ENCODE measurements around the gene FAM53B.
A peak's percentile ranks its signal among the peaks of the same experiment; 100 is the strongest.

Gene FAM53B

DNA sequence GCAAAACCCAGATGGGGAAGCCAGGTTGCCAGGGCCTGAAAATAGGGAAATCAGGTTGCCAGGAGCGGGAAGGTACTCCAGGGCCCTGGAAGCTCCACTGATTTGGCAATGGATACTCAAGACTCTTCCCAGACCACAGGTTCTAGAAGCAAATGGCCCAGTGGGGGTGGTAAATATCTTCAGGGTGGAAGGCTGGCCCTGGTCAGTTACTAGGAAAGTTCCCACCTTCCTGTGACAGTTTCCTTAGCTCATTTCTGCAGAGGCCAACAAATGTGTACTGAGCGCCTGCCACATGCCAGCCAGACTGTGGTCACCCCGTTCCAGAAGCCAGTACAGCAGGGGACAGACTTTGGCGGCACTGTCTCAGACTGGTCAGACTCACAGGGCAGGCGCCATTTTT lies 113.6 kb downstream of the FAM53B start:
- Histone ChIP-seq H3K4me3 (no peak overlapping the region), H3K27ac (peak overlapping the region in 12 of 21 experiments; percentile 48 to 85 (median 75))

DNA sequence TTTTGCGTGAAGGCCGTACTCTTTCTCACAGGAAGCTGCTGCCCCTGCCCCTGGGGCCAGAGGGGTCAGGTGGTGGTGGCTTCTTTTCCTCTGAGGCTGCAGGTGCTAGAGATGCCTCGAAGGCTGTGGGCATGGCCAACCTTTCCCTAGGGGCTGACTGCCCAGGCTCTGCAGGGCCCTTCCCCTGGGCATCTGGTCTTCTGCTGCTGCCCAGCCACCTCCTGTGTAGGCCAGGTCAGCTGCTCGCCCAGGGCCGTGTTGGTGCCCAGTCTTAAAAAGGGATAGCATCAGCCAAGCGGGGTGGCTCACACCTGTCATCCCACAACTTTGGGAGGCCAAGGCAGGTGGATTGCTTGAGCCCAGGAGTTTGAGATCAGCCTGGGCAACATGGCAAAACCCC lies 114.3 kb downstream of the FAM53B start:
- no peak overlapping the region for H3K4me3 ChIP-seq
- H3K27ac ChIP-seq: peak overlapping the region in 11 of 21 experiments; percentile 11 to 85 (median 74)

DNA sequence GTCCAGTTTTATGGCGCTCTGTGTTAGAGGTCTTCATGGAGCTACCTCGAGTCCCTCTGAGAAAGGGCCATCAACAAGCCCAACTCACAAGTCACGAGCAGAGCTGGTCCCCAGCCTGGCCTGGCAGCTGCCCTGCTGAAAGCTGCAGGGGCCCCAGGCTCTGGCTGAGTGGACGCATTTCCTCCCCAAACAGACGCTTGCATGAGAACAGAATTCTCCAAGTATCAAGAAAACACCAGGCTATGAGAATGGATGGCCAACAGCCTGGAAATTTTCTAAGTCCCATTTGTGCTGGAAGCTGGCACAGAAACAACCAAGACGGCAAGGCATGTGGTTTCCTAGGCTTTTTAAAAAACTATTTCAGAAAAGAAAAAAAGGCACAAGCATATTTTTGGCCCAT lies 114.8 kb downstream of the FAM53B start:
- Histone ChIP-seq H3K27ac (peak overlapping the region in 14 of 21 experiments; percentile 2 to 85 (median 72)), H3K4me3 (no peak overlapping the region)

DNA sequence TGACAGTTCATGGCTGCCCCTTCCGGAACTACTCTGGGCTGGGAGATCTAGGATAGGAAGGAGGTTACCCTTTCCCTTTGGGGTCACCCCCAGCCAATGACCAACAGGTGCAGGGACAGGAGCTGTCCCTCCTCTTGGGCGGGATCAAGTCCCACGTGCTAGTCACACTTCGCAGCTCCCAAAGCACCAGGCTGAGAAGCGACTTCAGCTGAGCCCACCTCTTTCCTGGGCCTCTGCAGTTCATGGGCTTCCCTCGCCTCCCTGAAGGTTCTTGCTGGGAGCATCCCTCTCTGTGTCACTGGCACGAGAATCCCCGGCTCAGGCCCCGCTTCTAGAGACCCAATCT lies 115.5 kb downstream of the FAM53B start:
- Histone ChIP-seq H3K4me3 (no peak overlapping the region), H3K27ac (peak overlapping the region in 14 of 21 experiments; percentile 2 to 85 (median 72))

DNA sequence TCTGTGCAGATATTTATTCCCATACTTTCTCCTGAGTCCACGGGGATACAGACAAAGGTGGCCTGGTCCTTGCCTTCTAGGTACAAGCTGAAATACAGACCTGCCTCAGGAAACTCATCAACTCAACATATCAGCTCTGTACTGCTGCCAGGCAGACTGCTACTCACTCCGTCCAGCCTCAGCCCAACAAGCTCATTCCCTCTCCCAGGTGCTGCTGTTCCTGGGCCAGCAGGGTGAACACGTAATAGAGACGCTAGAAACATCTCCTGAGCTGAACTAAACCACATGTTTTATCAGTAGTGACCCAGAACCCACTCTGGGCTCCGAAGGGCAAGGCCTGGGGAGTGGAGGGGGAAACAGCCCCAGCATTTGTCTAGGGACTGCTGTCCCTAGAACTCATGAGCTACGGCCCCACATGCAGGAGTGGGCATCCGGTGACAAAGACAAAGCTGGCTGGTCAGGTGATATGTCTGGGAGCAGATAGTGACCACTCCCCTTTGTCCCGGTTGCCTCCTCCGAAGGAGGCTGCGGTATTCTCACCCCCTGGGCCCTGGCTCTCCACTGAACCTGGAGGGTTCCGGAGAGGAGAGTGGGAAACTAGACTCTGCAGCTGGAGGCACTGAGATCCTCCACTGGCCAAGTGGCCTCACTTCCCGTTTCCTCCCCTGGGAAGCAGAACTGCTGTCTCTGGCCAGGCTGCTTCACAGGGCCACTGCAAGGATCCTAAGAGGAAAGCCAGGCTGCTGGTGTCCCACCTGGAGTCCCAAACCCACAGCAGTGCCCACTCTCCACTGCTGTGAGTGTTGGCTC lies 116.1 kb downstream of the FAM53B start:
- peak overlapping the region in 18 of 21 experiments; percentile 2 to 84 (median 64) for H3K27ac ChIP-seq
- no peak overlapping the region for H3K4me3 ChIP-seq

DNA sequence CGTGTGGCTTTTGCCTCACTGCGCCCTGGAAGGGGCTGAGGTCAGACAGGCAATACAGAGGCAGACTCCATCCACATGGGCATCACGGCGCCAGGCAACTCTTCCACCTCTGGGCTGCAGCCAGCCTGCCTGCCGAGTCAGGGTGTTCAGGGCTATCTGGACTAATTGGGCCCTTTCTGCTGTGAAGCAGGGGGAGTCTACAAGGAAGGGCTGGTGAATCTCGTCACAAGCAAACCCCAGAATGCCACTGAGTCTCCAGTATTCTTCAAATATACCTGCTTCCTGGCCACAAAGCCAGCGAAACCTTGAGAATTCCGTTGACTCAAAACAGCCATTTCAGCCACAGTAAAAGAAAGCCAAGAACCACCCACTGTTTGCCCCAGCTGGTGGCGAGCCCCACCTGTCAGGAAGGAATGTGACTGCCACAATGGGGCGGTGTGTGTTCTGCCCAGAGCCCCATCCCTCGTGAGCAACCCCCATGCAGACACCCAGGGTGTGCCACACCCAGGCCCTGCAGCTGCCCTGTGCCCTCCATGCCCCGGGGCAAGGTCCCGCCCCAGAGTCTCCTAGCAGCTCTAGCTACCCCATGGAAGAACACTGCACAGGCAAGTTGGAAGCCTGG lies 117.3 kb downstream of the FAM53B start:
- Histone ChIP-seq H3K4me3 (no peak overlapping the region), H3K27ac (peak overlapping the region in 16 of 21 experiments; percentile 1 to 84 (median 46))

DNA sequence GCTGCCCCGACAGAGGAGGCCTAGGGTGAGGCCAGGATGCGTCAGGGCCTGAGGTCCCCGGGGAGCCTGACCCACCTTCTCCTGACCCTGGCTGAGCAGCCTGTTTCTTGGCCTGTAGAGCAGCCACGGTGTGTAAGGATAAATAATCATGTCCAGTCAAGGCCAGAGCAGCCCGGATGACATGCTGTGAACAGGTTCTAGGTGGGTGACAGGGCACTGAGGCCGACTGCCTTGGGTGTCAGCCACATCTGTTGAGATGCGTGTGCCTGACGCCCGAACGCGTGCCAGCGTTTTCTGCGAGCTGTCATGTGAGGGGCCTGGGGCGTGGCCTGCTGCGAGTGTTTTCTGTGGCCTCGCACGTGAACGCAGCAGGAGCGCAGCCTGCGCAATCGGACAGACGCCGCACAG lies 118.3 kb downstream of the FAM53B start:
- Histone ChIP-seq H3K4me3 (no peak overlapping the region), H3K27ac (peak overlapping the region in 9 of 21 experiments; percentile 11 to 84 (median 43))

DNA sequence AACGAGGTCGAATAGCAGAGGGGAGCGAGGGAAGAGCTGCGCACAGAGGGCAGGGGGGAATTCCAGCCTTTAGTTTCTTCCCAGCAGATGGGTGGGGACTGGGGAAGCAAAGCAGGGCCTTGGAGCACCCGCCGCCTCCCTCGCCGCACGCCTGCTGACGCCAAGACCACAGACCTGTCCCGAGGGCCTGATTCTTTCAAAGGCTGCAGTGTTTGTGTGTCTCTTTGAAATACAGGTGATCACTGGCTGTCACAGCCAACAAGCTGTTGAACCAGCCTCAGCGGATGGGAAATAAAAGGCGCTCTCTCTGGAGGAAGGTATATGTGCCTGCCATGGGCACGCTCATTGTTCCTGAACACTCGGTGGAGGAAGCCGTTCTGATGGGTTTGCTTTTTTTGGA lies 119.3 kb downstream of the FAM53B start:
- Histone ChIP-seq H3K27ac (peak overlapping the region in 4 of 21 experiments; percentile 14 to 74 (median 20)), H3K4me3 (no peak overlapping the region)

DNA sequence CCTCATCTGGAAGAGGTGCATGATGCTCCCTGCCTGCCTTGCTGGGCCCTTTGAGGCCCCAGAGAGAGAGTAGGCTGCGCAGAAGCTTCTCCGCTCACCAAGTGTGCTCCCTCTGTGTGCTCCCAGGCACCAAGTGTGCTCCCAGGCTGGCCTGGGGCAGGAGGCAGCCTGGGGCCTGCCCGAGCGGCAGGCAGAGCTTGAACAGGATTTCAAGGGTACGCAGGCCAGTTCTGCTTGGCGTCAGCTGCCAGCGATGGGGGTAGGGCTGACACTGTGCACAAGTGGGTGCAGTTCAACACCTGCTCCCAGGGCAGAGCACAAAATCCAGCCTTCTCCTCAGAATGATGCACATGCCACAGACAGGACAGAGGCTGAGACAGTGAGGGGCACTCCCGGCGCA lies 119.7 kb downstream of the FAM53B start:
- H3K27ac ChIP-seq: peak overlapping the region in 5 of 21 experiments; percentile 17 to 61 (median 19)

DNA sequence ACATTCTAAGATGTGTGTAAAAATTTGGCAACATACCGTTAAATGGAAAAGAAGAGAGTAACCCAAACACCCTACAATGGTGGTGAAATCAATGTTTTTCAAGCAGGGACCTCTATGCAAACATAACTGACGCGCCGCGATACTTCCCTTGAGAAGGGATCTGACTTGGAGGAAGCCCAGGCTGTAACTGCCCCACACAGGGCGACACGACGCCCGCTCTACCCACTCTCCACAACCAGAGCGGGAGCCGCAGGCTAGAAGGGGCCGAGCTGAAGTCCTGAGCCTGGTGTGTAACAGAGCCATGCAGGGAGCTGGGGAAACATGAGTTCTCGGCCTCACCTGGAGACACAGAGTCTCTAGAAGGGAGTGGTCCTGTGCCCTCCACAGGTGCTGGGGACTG lies 120.2 kb downstream of the FAM53B start:
- Histone ChIP-seq H3K4me3 (no peak overlapping the region), H3K27ac (peak overlapping the region in 4 of 21 experiments; percentile 18 to 61 (median 22))

More for the DNA sequence above, 119.7 kb downstream of the FAM53B start:
- no peak overlapping the region for H3K4me3 ChIP-seq

DNA sequence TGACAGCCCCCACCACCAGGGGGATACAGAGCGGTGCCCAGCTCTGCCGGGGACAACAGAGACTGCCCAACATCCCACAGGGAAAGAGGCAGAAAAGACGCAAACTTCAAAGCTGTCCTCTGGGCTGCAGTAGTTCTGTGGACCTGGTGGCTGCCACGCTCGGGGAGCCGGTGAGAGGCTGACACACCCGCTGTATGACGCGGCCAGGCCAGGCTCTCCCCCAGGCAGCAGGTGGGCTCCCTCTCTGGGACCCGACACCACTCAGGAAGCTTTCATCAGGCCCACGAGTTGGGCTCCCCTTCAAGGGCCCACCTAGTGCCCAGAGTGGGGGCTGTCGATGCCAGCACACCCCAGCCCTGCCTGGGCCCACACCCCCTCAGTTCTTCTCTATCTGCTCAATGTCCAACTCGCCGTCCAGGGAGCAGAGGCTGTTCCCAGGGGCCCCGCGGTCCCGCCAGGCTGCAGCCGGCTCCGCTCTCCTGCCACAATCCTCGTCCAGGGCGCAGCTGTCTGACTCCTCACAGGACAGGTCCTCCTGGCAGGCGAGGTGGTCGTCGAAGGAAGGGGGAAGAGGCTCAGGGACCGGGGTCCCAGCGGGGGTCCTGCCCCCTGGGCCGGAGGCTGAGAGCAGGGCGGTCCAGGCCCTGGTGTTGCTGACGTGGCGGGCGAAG lies 121.2 kb downstream of the FAM53B start:
- Histone ChIP-seq H3K4me3 (no peak overlapping the region), H3K27ac (peak overlapping the region in 5 of 21 experiments; percentile 2 to 80 (median 56))

DNA sequence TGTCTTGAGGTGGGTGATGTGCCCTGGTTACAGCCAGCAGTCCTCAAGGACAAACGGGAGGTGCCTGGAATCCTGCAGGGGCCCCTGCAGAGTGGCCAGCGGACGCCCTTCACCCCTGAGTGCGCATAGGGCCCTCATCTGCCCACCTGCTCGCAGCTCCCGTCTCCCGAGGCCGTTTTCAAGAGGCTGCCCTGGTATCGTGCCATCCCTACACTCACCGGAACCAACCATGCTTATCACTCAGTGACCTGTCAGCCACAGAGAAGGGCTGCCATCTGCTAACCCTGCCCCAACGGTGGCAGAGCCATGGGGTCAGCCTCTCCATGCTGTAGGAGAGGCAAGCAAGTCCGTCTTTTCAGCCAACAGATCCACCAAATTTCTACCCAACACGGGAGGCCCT lies 122.0 kb downstream of the FAM53B start:
- Histone ChIP-seq H3K27ac (peak overlapping the region in 6 of 21 experiments; percentile 11 to 80 (median 49)), H3K4me3 (no peak overlapping the region)

DNA sequence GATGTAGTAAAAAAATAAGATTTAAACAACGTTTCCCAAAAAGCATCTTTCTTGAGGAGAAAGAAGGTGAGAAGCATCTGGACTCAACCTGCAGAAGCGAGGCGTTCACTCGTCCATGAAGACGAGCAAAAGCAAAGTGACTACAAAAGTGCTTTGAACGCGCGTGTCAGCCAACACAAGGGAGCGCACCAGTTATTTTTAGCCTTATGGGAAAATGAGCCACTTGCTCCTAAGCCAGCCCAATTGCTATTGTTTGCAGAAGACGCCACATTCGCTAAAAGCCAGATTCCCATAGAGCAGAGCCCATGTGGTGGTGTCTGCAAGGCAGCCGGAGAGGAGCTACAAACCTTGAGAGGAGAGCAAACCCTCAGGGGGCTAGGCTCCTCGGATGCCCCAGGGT lies 122.5 kb downstream of the FAM53B start:
- no peak overlapping the region for H3K4me3 ChIP-seq
- peak overlapping the region in 7 of 21 experiments; percentile 11 to 80 (median 42) for H3K27ac ChIP-seq

DNA sequence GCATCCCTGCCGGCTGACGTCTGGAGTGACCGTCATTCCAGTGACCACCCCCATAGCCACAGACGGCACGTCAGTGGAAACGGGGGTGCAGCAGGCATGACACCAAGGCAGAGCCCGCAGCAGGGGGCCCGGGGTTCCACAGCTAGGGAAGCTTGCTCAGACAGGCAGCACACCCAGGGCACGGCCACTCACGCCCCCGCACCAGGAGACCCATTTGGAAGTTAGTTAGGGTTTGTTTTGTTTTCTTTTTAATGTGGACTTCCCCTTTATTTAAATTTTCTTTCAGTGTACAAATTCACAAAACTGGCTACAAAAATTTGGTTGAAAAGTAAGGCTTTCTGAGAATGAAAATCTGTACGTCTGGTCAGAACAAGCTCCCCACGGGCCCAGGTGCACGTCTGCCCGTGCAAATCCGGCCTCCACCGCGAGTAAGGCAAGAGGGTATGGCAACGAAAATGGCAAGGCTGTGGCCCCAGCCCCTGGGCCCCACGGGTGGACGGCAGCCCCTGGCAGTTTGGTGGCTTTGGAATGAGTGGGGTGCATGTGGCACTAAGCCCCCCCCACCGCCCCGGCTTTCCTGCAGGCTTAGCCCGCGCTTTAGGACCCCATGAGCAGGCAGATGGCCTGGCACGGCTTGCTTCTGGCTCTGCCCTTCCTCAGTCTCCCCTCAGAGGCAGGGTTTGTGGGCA lies 124.2 kb downstream of the FAM53B start:
- no peak overlapping the region for H3K4me3 ChIP-seq

DNA sequence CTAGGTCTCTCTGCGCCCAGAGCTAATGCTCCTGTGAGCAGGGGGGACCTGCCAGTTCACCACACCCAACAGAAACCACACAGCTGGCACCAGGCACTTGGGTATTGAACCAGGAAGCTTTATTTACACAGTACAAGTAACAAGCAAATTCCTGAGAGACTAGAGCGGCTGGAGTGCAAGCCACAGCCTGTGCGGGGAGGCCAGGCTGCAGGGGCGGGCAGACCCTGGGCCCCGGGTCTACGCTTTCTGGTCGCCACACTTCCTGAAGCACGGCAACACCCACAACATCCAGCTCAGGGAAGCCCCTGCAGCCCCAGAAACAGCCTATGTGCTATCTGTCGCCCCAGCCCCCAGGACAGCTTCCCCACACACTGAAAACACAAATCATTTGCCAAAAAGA lies 125.0 kb downstream of the FAM53B start:
- peak overlapping the region in 20 of 21 experiments; percentile 0 to 85 (median 52) for H3K27ac ChIP-seq

More for the DNA sequence above, 124.2 kb downstream of the FAM53B start:
- H3K27ac ChIP-seq: peak overlapping the region in 17 of 21 experiments; percentile 0 to 85 (median 58)

DNA sequence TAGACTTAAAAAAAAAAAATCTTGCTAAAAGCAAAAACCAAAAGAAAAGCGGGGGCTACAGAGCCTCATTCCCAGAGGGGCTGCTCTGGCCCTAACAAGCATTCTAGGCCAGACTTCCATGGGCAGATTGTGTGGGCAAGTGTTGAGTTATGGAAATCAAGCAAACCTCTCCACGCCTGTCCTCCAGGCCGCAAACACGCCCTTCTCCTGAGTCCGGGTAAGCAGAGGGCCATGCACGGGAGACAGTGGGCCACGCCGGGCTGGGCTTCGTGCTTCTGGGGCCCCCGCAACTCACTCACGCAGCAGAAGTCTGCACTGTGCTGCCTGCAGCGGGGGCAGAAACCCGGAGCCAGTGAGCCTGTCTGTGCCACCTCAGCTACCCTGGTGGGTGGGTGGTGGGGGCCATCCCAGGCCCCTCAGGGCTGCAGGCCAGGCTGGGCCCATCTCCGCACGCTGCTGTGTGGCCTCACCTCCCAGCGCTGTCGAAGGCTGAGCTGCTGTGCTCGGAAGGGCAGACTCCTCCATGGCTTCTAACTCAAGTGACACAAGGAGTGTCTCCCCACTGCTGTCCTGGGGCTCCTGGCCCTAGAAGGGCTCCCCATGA lies 125.6 kb downstream of the FAM53B start:
- Histone ChIP-seq H3K4me3 (no peak overlapping the region), H3K27ac (peak overlapping the region in 17 of 21 experiments; percentile 0 to 85 (median 58))

More for the DNA sequence above, 125.0 kb downstream of the FAM53B start:
- H3K4me3 ChIP-seq: no peak overlapping the region

DNA sequence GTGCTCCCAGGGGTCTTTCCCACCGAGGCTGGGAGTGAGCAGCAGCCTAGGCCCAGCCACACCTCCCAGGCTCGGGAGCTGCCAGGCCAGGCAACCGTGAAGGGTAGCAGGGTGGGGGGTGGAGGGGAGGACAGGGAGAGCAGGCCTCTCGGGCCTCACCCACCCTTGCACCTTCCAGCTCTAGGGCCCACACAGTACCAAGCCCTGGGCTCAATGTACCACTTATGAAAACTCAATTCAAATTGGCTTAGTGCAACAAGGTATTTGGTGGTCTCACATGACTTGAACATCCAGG lies 127.4 kb downstream of the FAM53B start:
- Histone ChIP-seq H3K4me3 (no peak overlapping the region), H3K27ac (peak overlapping the region in 1 of 21 experiments; percentile 80)

DNA sequence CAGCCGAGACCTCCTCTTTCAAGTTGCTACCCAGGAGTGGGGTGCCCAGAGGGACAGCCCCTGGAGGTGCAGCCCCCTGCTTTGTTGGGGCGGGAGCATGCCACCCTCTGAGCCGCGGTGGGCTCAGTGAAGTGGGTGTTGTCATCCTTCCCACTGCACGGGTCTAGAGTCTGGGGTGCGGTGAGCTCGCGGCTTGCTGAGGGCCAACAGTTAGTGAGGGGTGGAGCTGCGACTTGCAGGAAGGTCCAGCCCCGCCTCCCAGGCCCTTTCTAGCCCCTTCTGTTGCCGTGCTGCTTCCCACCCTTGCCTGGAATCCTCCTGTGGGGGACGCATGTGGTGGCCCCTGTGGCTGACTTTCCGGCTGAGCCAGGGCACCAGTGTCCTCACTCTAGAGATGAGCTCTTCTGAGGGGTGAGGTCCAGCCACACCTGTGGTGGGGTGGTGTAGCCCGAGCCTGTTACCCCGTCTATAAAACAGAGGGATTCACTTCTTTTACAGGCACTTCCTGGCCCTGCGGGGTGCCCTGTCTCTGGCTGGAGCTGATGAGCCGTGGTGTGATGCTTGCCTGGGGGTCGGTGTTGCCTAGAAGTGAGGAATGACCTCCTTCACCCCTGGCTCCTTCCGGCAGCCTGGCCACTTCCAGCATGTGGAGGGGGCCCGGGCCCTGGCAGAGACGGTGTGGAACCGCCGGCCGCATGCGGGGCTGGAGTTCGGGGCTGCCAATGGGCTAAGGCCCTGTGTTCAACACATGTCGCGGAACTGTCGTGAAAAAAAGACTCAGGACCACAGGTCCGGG lies 127.9 kb downstream of the FAM53B start:
- Histone ChIP-seq H3K4me3 (no peak overlapping the region), H3K27ac (peak overlapping the region in 3 of 21 experiments; percentile 6 to 80 (median 30))

DNA sequence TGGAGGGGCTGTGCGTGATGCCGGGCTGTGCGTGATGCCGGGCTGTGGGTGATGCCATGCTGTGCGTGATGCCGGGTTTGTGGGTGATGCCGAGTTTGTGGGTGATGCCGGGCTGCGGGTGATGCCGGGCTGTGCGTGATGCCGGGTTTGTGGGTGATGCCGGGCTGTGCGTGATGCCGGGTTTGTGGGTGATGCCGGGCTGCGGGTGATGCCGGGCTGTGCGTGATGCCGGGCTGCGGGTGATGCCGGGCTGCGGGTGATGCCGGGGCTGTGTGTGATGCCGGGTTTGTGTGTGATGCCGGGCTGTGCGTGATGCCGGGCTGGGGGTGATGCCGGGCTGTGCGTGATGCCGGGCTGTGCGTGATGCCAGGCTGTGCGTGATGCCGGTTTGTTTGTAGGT lies 128.9 kb downstream of the FAM53B start:
- no peak overlapping the region for H3K27ac ChIP-seq
- no peak overlapping the region for H3K4me3 ChIP-seq

All from skin epidermis (tissue), 12 donors.